HCT116 (cell line): Measurements from ENCODE around the gene RPS6KA2. TPM values are rescaled to one million over a fixed set of nuclear protein-coding genes. Genes with fewer than 3 reads are reported as not detected.

Experiments used
- ATAC-seq: fragments of 200-7000 bp; cut with Tn5 transposase; 2 replicates; pipeline ENCODE4 v1.9.1; 2020; ENCODE audit warnings: mild to moderate bottlenecking, moderate library complexity
- BruUV-seq: library from RNA; stranded (reverse); fragments of 400-500 nt; replicated peaks from 2 replicates; lab custom pipeline; 2021; lab: Mats Ljungman, UMichigan
- CTCF ChIA-PET: fragments of 300-600 bp; sonication (Branson Sonifier 250); formaldehyde crosslinking; loops from one replicate; lab custom pipeline; 2021; ENCODE audit warnings: antibody characterized with exemption; lab: Charles Lee
- POLR2A ChIA-PET: fragments of 300-600, 350-600 bp; sonication (Branson Sonifier 250); formaldehyde crosslinking; loops from one replicate; lab custom pipeline; 2021; ENCODE audit warnings: antibody characterized with exemption; lab: Charles Lee
- RAD21 ChIA-PET, 2 experiments: fragments of 300-600 bp; sonication (Branson Sonifier 250); formaldehyde crosslinking; loops; one replicate each; lab custom pipeline; 2023; ENCODE audit warnings: low total read pairs in 2 of 2; ENCODE audit not compliant: uncharacterized antibody in 2 of 2, unreplicated experiment in 2 of 2, low non-redundant PET in 1 of 2; lab: Charles Lee
- DNase-seq: peaks from one replicate; pipeline ENCODE4 v3.0.0-alpha.2; 2010; ENCODE audit warnings: low read depth, low spot score
- H2AFZ ChIP-seq: fragments of 200-600 bp; shearing (Covaris generic), sonication (generic); 2 replicates; pipeline ENCODE4 v1.6.1; 2017; ENCODE audit warnings: low read depth, mixed run types, mixed read lengths, antibody characterized with exemption, low read length; ENCODE audit not compliant: poor library complexity, severe bottlenecking
- H3K27ac ChIP-seq: 2 replicates; pipeline ENCODE4 v1.5.1; 2012; ENCODE audit warnings: low read depth, low read length
- H3K27me3 ChIP-seq: fragments of 200-600 bp; sonication (generic); 2 replicates; pipeline ENCODE4 v1.6.1; 2016; ENCODE audit warnings: mixed run types, low read length, mixed read lengths; ENCODE audit not compliant: insufficient read depth
- H3K36me3 ChIP-seq, 2 experiments: fragments of 200-500 bp in 1 of 2; fragments of 200-600 bp in 1 of 2; sonication (Bioruptor generic) in 1 of 2; sonication (generic) in 1 of 2; 2 replicates each; pipeline versions ENCODE4 v1.5.1 to v1.6.1; 2014 to 2016; ENCODE audit warnings: low read length in 2 of 2, inconsistent platforms in 1 of 2, mixed read lengths in 1 of 2, mixed run types in 1 of 2; ENCODE audit not compliant: insufficient read depth in 2 of 2, control insufficient read depth in 1 of 2
- H3K4me1 ChIP-seq, 2 experiments: fragments of 200-600 bp in 1 of 2; sonication (generic) in 1 of 2; 2 replicates each; pipeline versions ENCODE4 v1.5.1 to v1.6.1; 2012 to 2017; ENCODE audit warnings: low read length in 2 of 2, inconsistent platforms in 1 of 2, mild to moderate bottlenecking in 1 of 2, mixed read lengths in 1 of 2, mixed run types in 1 of 2, moderate library complexity in 1 of 2; ENCODE audit not compliant: insufficient read depth in 2 of 2, control insufficient read depth in 1 of 2
- H3K4me2 ChIP-seq: fragments of 200-600 bp; sonication (generic); 2 replicates; pipeline ENCODE4 v1.6.1; 2017; ENCODE audit warnings: mixed run types, low read length, mixed read lengths
- H3K4me3 ChIP-seq, 2 experiments: fragments of 200-600 bp in 1 of 2; sonication (generic) in 1 of 2; replicated peaks in 1 of 2; 2 replicates each; pipeline ENCODE4 v1.5.1; 2011 to 2016; ENCODE audit warnings: low read length in 2 of 2, control low read depth in 1 of 2, low read depth in 1 of 2, mild to moderate bottlenecking in 1 of 2, mixed read lengths in 1 of 2, mixed run types in 1 of 2
- H3K79me2 ChIP-seq: fragments of 200-600 bp; sonication (generic); 2 replicates; pipeline ENCODE4 v1.6.1; 2017; ENCODE audit warnings: mild to moderate bottlenecking, mixed run types, low read length, moderate library complexity, mixed read lengths; ENCODE audit not compliant: insufficient read depth
- H3K9ac ChIP-seq: fragments of 200-600 bp; sonication (generic); 2 replicates; pipeline ENCODE4 v1.6.1; 2016; ENCODE audit warnings: low read length, mixed read lengths
- H3K9me2 ChIP-seq: fragments of 200-600 bp; sonication (generic), shearing (Covaris generic); 2 replicates; pipeline ENCODE4 v1.6.1; 2017; ENCODE audit warnings: mixed run types, mild to moderate bottlenecking, moderate library complexity; ENCODE audit not compliant: insufficient read depth
- H3K9me3 ChIP-seq, 2 experiments: fragments of 200-500 bp in 1 of 2; fragments of 200-600 bp in 1 of 2; sonication (Bioruptor generic) in 1 of 2; sonication (generic) in 1 of 2; 2 replicates each; pipeline ENCODE4 v1.6.1; 2014 to 2017; ENCODE audit warnings: low read length in 2 of 2, mixed read lengths in 2 of 2, inconsistent platforms in 1 of 2, low read depth in 1 of 2, mild to moderate bottlenecking in 1 of 2, mixed run types in 1 of 2, moderate library complexity in 1 of 2; ENCODE audit not compliant: control insufficient read depth in 1 of 2, insufficient read depth in 1 of 2
- H4K20me1 ChIP-seq: fragments of 200-600 bp; sonication (generic), shearing (Covaris generic); 2 replicates; pipeline ENCODE4 v1.6.1; 2017; ENCODE audit warnings: mixed run types, mild to moderate bottlenecking, moderate library complexity; ENCODE audit not compliant: insufficient read depth
- CBX3 ChIP-seq: IDR thresholded peaks from 2 replicates; pipeline ENCODE4 v1.6.1; 2012; ENCODE audit warnings: low read depth
- CEBPB ChIP-seq: IDR thresholded peaks from 2 replicates; pipeline ENCODE4 v1.6.1; 2012; ENCODE audit warnings: low read depth
- EGR1 ChIP-seq: IDR thresholded peaks from 2 replicates; pipeline ENCODE4 v1.6.1; 2012; ENCODE audit warnings: low read depth
- ELF1 ChIP-seq: IDR thresholded peaks from 2 replicates; pipeline ENCODE4 v1.6.1; 2012; ENCODE audit warnings: low read depth, borderline replicate concordance
- EZH2phosphoT487 ChIP-seq: fragments of 200-600 bp; IDR thresholded peaks from 2 replicates; pipeline ENCODE4 v1.6.1; 2018; ENCODE audit warnings: antibody characterized with exemption, borderline replicate concordance
- FOSL1 ChIP-seq: IDR thresholded peaks from 2 replicates; pipeline ENCODE4 v1.6.1; 2012; ENCODE audit warnings: low read depth
- JUND ChIP-seq: IDR thresholded peaks from 2 replicates; pipeline ENCODE4 v1.6.1; 2012
- POLR2A ChIP-seq: IDR thresholded peaks from 2 replicates; pipeline ENCODE4 v1.7.0; 2011; ENCODE audit warnings: borderline replicate concordance; ENCODE audit not compliant: insufficient read depth, insufficient read length; ENCODE audit errors: extremely low read depth
- RAD21 ChIP-seq: IDR thresholded peaks from 2 replicates; pipeline ENCODE4 v1.6.1; 2012; ENCODE audit warnings: low read depth, mild to moderate bottlenecking
- SIN3A ChIP-seq: IDR thresholded peaks from 2 replicates; pipeline ENCODE4 v1.6.1; 2012; ENCODE audit warnings: low read depth
- SP1 ChIP-seq: IDR thresholded peaks from 2 replicates; pipeline ENCODE4 v1.6.1; 2012; ENCODE audit warnings: low read depth
- SRF ChIP-seq: IDR thresholded peaks from 2 replicates; pipeline ENCODE4 v1.6.1; 2012; ENCODE audit warnings: low read depth
- TCF7L2 ChIP-seq: IDR thresholded peaks from 2 replicates; pipeline ENCODE4 v1.7.0; 2011; ENCODE audit warnings: borderline replicate concordance, inconsistent platforms; ENCODE audit not compliant: insufficient read depth, insufficient read length; ENCODE audit errors: extremely low read depth
- YY1 ChIP-seq: IDR thresholded peaks from 2 replicates; pipeline ENCODE4 v1.6.1; 2011; ENCODE audit warnings: low read length, low read depth, moderate library complexity, mild to moderate bottlenecking; ENCODE audit not compliant: insufficient replicate concordance; ENCODE audit errors: extremely low read depth
- ZBTB33 ChIP-seq: IDR thresholded peaks from 2 replicates; pipeline ENCODE4 v1.6.1; 2011; ENCODE audit warnings: mild to moderate bottlenecking, low read length, moderate library complexity; ENCODE audit not compliant: insufficient replicate concordance; ENCODE audit errors: extremely low read depth
- ZFX ChIP-seq: fragments of 450-650 bp; IDR thresholded peaks from 2 replicates; pipeline ENCODE4 v1.6.1; 2017
- ZNF274 ChIP-seq: fragments of 200-500 bp; sonication (Bioruptor generic); IDR thresholded peaks from 2 replicates; pipeline ENCODE4 v1.6.1; 2014; ENCODE audit warnings: mild to moderate bottlenecking, low read depth, low read length, inconsistent platforms
- intact Hi-C: fragments of 100-400 bp; cut with micrococcal nuclease; formaldehyde crosslinking; loops from 2 replicates; pipeline ENCODE4 v1.10.0; 2022
- total RNA-seq: library from RNA; stranded (reverse); gene quantifications from one replicate; pipeline ENCODE4 v1.2.1, GENCODE V29; 2021; ENCODE audit not compliant: unreplicated experiment
- TF ChIP-seq, protein P1 (sequence below), 3 experiments: fragments of 200-600 bp in 1 of 3; sonication (generic) in 1 of 3; IDR thresholded peaks in 2 of 3; conservative IDR thresholded peaks in 1 of 3; 2 replicates each; pipeline ENCODE4 v1.5.1; 2012 to 2017; ENCODE audit warnings: low read depth in 2 of 3, low read length in 2 of 3, antibody characterized with exemption in 1 of 3, borderline replicate concordance in 1 of 3, control low read depth in 1 of 3, mild to moderate bottlenecking in 1 of 3, mixed read lengths in 1 of 3, mixed run types in 1 of 3, moderate library complexity in 1 of 3; ENCODE audit not compliant: insufficient read depth in 1 of 3
- TF ChIP-seq, protein P2 (sequence below): IDR thresholded peaks from 2 replicates; pipeline ENCODE4 v1.6.1; 2012; ENCODE audit warnings: low read depth
- TF ChIP-seq, protein P3 (sequence below): IDR thresholded peaks from 2 replicates; pipeline ENCODE4 v1.6.1; 2012

Gene RPS6KA2
- total RNA-seq, 1 experiment from 2014 or later: 8.5 TPM

- ChIA-PET POLR2A (no interaction called here), RAD21 (no interaction called here), CTCF (interaction anchor here (2.9 kb wide), 1 partner anchor 15 kb away, joined by 8 read pairs; no protein-coding TSS in a partner anchor)
- Histone ChIP-seq H3K79me2 (no peaks in the 10 kb centered on the region), H4K20me1 (no peaks in the 10 kb centered on the region), H3K4me3 (no peak overlapping the region), H3K36me3 (no peaks in the 10 kb centered on the region), H2AFZ (no peak overlapping the region), H3K9me2 (no peaks in the 10 kb centered on the region), H3K27me3 (no peaks in the 10 kb centered on the region), H3K4me2 (no peak overlapping the region), H3K9ac (no peak overlapping the region), H3K4me1 (no peaks in the 10 kb centered on the region), H3K9me3 (no peaks in the 10 kb centered on the region), H3K27ac (no peak overlapping the region)
- no peak for DNase-seq
- no peak for ATAC-seq
- no peak for TF ChIP-seq ZNF274
- no peak for TF ChIP-seq EZH2phosphoT487
- no peak for TF ChIP-seq ELF1
- no peak for TF ChIP-seq CBX3
- no peak for TF ChIP-seq FOSL1
- TF ChIP-seq POLR2A: no peak
- TF ChIP-seq SP1: no peak
- no peak for TF ChIP-seq SIN3A
- no peak for TF ChIP-seq ZFX
- no peak for TF ChIP-seq ZBTB33
- TF ChIP-seq YY1: no peak
- TF ChIP-seq, protein P1, sequence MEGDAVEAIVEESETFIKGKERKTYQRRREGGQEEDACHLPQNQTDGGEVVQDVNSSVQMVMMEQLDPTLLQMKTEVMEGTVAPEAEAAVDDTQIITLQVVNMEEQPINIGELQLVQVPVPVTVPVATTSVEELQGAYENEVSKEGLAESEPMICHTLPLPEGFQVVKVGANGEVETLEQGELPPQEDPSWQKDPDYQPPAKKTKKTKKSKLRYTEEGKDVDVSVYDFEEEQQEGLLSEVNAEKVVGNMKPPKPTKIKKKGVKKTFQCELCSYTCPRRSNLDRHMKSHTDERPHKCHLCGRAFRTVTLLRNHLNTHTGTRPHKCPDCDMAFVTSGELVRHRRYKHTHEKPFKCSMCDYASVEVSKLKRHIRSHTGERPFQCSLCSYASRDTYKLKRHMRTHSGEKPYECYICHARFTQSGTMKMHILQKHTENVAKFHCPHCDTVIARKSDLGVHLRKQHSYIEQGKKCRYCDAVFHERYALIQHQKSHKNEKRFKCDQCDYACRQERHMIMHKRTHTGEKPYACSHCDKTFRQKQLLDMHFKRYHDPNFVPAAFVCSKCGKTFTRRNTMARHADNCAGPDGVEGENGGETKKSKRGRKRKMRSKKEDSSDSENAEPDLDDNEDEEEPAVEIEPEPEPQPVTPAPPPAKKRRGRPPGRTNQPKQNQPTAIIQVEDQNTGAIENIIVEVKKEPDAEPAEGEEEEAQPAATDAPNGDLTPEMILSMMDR (IDR thresholded peaks at IDR 0.05 in 2 of 3, conservative IDR thresholded peaks at IDR 0.05 in 1 of 3; ENCODE audit: borderline replicate concordance in 1 of 3, insufficient read depth in 1 of 3, low read depth in 2 of 3, low read length in 2 of 3): no peak
- no peak for TF ChIP-seq JUND
- TF ChIP-seq RAD21: no peak
- TF ChIP-seq, protein P2, sequence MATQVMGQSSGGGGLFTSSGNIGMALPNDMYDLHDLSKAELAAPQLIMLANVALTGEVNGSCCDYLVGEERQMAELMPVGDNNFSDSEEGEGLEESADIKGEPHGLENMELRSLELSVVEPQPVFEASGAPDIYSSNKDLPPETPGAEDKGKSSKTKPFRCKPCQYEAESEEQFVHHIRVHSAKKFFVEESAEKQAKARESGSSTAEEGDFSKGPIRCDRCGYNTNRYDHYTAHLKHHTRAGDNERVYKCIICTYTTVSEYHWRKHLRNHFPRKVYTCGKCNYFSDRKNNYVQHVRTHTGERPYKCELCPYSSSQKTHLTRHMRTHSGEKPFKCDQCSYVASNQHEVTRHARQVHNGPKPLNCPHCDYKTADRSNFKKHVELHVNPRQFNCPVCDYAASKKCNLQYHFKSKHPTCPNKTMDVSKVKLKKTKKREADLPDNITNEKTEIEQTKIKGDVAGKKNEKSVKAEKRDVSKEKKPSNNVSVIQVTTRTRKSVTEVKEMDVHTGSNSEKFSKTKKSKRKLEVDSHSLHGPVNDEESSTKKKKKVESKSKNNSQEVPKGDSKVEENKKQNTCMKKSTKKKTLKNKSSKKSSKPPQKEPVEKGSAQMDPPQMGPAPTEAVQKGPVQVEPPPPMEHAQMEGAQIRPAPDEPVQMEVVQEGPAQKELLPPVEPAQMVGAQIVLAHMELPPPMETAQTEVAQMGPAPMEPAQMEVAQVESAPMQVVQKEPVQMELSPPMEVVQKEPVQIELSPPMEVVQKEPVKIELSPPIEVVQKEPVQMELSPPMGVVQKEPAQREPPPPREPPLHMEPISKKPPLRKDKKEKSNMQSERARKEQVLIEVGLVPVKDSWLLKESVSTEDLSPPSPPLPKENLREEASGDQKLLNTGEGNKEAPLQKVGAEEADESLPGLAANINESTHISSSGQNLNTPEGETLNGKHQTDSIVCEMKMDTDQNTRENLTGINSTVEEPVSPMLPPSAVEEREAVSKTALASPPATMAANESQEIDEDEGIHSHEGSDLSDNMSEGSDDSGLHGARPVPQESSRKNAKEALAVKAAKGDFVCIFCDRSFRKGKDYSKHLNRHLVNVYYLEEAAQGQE: no peak
- TF ChIP-seq TCF7L2: no peak
- TF ChIP-seq, protein P3, sequence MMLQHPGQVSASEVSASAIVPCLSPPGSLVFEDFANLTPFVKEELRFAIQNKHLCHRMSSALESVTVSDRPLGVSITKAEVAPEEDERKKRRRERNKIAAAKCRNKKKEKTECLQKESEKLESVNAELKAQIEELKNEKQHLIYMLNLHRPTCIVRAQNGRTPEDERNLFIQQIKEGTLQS: no peak
- no peak for TF ChIP-seq SRF
- no peak for TF ChIP-seq EGR1
- no peak for TF ChIP-seq CEBPB
- no TSS peak for BruUV-seq
- intact Hi-C loops: no loop called here
These were observed 260.1 kb downstream of the RPS6KA2 start for GRCh38 chr6:166366921-166367320.
